Liver (tissue), 9 donors: Measurements from ENCODE around the gene FAM219A. TPM values are rescaled to one million over a fixed set of nuclear protein-coding genes. Genes with fewer than 3 reads are reported as not detected.

Source experiments
- DNase-seq: peaks from one replicate; pipeline ENCODE4 v3.0.0-alpha.2; 2017; ENCODE audit warnings: low spot score
- H3K27ac ChIP-seq, 2 donors: one replicate each; pipeline ENCODE4 v1.7.0; 2013; ENCODE audit warnings: inconsistent platforms in 2 of 2, low read length in 2 of 2, control low read depth in 1 of 2, low read depth in 1 of 2, mild to moderate bottlenecking in 1 of 2
- H3K27me3 ChIP-seq, 4 donors: one replicate each; pipeline versions ENCODE4 v1.6.1 to v1.7.0; 2013; ENCODE audit warnings: low read length in 3 of 4, inconsistent platforms in 1 of 4, mild to moderate bottlenecking in 1 of 4, moderate library complexity in 1 of 4; ENCODE audit not compliant: control insufficient read depth in 4 of 4, insufficient read depth in 4 of 4
- H3K36me3 ChIP-seq, 4 donors: one replicate each; pipeline versions ENCODE4 v1.6.1 to v1.7.0; 2013; ENCODE audit warnings: low read length in 3 of 4, mild to moderate bottlenecking in 3 of 4, low read depth in 1 of 4, moderate library complexity in 1 of 4; ENCODE audit not compliant: control insufficient read depth in 4 of 4, insufficient read depth in 3 of 4
- H3K4me1 ChIP-seq, 4 donors: one replicate each; pipeline versions ENCODE4 v1.6.1 to v1.7.0; 2013; ENCODE audit warnings: low read length in 3 of 4, mild to moderate bottlenecking in 3 of 4, moderate library complexity in 1 of 4; ENCODE audit not compliant: control insufficient read depth in 4 of 4, insufficient read depth in 4 of 4
- H3K4me3 ChIP-seq, 3 donors: one replicate each; pipeline versions ENCODE4 v1.6.1 to v1.7.0; 2013; ENCODE audit warnings: low read length in 3 of 3, control low read depth in 1 of 3, low read depth in 1 of 3, mild to moderate bottlenecking in 1 of 3
- H3K9ac ChIP-seq, 2 donors: one replicate each; pipeline ENCODE4 v1.7.0; 2013; ENCODE audit warnings: low read length in 2 of 2, mild to moderate bottlenecking in 2 of 2, moderate library complexity in 2 of 2, control low read depth in 1 of 2, low read depth in 1 of 2
- H3K9me3 ChIP-seq, 4 donors: one replicate each; pipeline versions ENCODE4 v1.6.1 to v1.7.0; 2013; ENCODE audit warnings: low read length in 3 of 4; ENCODE audit not compliant: control insufficient read depth in 4 of 4
- ATF3 ChIP-seq: IDR thresholded peaks from 2 replicates; pipeline ENCODE4 v1.6.1; 2016; ENCODE audit warnings: antibody characterized with exemption
- FOXA1 ChIP-seq: IDR thresholded peaks from 2 replicates; pipeline ENCODE4 v1.6.1; 2016; ENCODE audit warnings: antibody characterized with exemption
- FOXA2 ChIP-seq: IDR thresholded peaks from 2 replicates; pipeline ENCODE4 v1.6.1; 2016; ENCODE audit warnings: antibody characterized with exemption
- GABPA ChIP-seq, 2 donors: IDR thresholded peaks in 1 of 2; conservative IDR thresholded peaks in 1 of 2; 2 replicates each; pipeline ENCODE4 v1.6.1; 2016; ENCODE audit warnings: antibody characterized with exemption in 2 of 2, mild to moderate bottlenecking in 1 of 2, moderate library complexity in 1 of 2
- HNF4A ChIP-seq, 2 donors: conservative IDR thresholded peaks; 2 replicates each; pipeline ENCODE4 v1.6.1; 2016; ENCODE audit warnings: antibody characterized with exemption in 2 of 2, mild to moderate bottlenecking in 2 of 2
- HNF4G ChIP-seq: IDR thresholded peaks from 2 replicates; pipeline ENCODE4 v1.6.1; 2016; ENCODE audit warnings: antibody characterized with exemption
- JUND ChIP-seq, 2 donors: IDR thresholded peaks; 2 replicates each; pipeline ENCODE4 v1.6.1; 2016; ENCODE audit warnings: antibody characterized with exemption in 2 of 2
- NR2F2 ChIP-seq: IDR thresholded peaks from 2 replicates; pipeline ENCODE4 v1.6.1; 2016; ENCODE audit warnings: antibody characterized with exemption
- RAD21 ChIP-seq, 2 donors: IDR thresholded peaks; 2 replicates each; pipeline ENCODE4 v1.6.1; 2016; ENCODE audit warnings: antibody characterized with exemption in 2 of 2, mild to moderate bottlenecking in 2 of 2
- REST ChIP-seq: IDR thresholded peaks from 2 replicates; pipeline ENCODE4 v1.6.1; 2016; ENCODE audit warnings: antibody characterized with exemption, mild to moderate bottlenecking
- RXRA ChIP-seq, 2 donors: IDR thresholded peaks; 2 replicates each; pipeline ENCODE4 v1.6.1; 2017 to 2018; ENCODE audit warnings: antibody characterized with exemption in 2 of 2, mild to moderate bottlenecking in 1 of 2
- SP1 ChIP-seq: IDR thresholded peaks from 2 replicates; pipeline ENCODE4 v1.6.1; 2018; ENCODE audit warnings: antibody characterized with exemption, mild to moderate bottlenecking
- TAF1 ChIP-seq: conservative IDR thresholded peaks from 2 replicates; pipeline ENCODE4 v1.6.1; 2016; ENCODE audit warnings: antibody characterized with exemption, mild to moderate bottlenecking
- YY1 ChIP-seq: IDR thresholded peaks from 2 replicates; pipeline ENCODE4 v1.6.1; 2016; ENCODE audit warnings: antibody characterized with exemption, mild to moderate bottlenecking
- ZBTB33 ChIP-seq: IDR thresholded peaks from 2 replicates; pipeline ENCODE4 v1.6.1; 2016; ENCODE audit warnings: antibody characterized with exemption
- WGBS: extraction: QIAGEN DNeasy Blood & Tissue Kit; methylation state at CpG from one replicate; pipeline ENCODE4 v1.1.7; 2013; 5-methylcytosine and 5-hydroxymethylcytosine counted together
- polyA plus RNA-seq, 2 donors: library from polyadenylated mRNA; stranded (reverse) in 1 of 2; unstranded in 1 of 2; fragments of 200-250 nt in 1 of 2; fragments of >200 nt in 1 of 2; fragmentation: Nextera tagmentation in 1 of 2; extraction: Ambion mirVana in 1 of 2; gene quantifications; one replicate each; pipeline versions ENCODE4 v1.2.1 to v1.2.3, GENCODE V29; 2013 to 2015
- total RNA-seq, 2 donors: library from RNA; depleted of rRNA; stranded (reverse); fragments of >200 nt; gene quantifications; one replicate each; pipeline ENCODE4 v1.2.3, GENCODE V29; 2014
- TF ChIP-seq, protein P1 (sequence below): IDR thresholded peaks from 2 replicates; pipeline ENCODE4 v1.6.1; 2016; ENCODE audit warnings: antibody characterized with exemption
- donor health status: healthy.
- donor health status: healthy.
- donor health status: healthy.
- donor health status: healthy.
- donor health status: healthy.

Gene FAM219A
- total and polyA plus RNA-seq, 4 donors: 1.6 to 3.6 (median 2.4) TPM

GRCh38 chr9:34443533-34443932 is 14.8 kb downstream of the FAM219A start:
- 31% methylated on average over 2 of the region's 2 CpGs for WGBS
- TF ChIP-seq, protein P1, sequence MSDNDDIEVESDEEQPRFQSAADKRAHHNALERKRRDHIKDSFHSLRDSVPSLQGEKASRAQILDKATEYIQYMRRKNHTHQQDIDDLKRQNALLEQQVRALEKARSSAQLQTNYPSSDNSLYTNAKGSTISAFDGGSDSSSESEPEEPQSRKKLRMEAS: no peak
- no peak for TF ChIP-seq TAF1
- peak in 1 of 2 donors; percentile 21 for TF ChIP-seq HNF4A (conservative IDR thresholded peaks at IDR 0.05)
- no peak for TF ChIP-seq YY1
- no peak for TF ChIP-seq REST
- no peak for TF ChIP-seq HNF4G
- TF ChIP-seq GABPA (IDR thresholded peaks at IDR 0.05 in 1 of 2, conservative IDR thresholded peaks at IDR 0.05 in 1 of 2): no peak
- no peak for DNase-seq

GRCh38 chr9:34442770-34443169 is 15.6 kb downstream of the FAM219A start:
- no peak for DNase-seq
- no peak overlapping the region for H3K9ac ChIP-seq
- TF ChIP-seq HNF4G (no peak), RAD21 (IDR thresholded peaks at IDR 0.05) (no peak), TAF1 (no peak), JUND (IDR thresholded peaks at IDR 0.05) (no peak), ZBTB33 (no peak), HNF4A (conservative IDR thresholded peaks at IDR 0.05) (no peak)
- TF ChIP-seq, protein P1: no peak
- peaks cover 0 to 3% (median 0%) of the 10 kb centered on the region in 4 donors for H3K36me3 ChIP-seq
- no peak overlapping the region for H3K4me3 ChIP-seq
- H3K27ac ChIP-seq: no peak overlapping the region
- H3K27me3 ChIP-seq: no peaks in the 10 kb centered on the region
- no peaks in the 10 kb centered on the region for H3K9me3 ChIP-seq
- WGBS: 98% methylated on average over 1 of the region's 1 CpG
- peaks cover 3 to 6% (median 5%) of the 10 kb centered on the region in 4 donors for H3K4me1 ChIP-seq

More at GRCh38 chr9:34443533-34443932, 14.8 kb downstream of the FAM219A start:
- no peaks in the 10 kb centered on the region for H3K27me3 ChIP-seq
- no peak overlapping the region for H3K4me3 ChIP-seq
- H3K9me3 ChIP-seq: no peaks in the 10 kb centered on the region
- no peaks in the 10 kb centered on the region for H3K36me3 ChIP-seq
- no peak overlapping the region for H3K27ac ChIP-seq
- no peak overlapping the region for H3K9ac ChIP-seq
- peaks cover 3 to 6% (median 5%) of the 10 kb centered on the region in 4 donors for H3K4me1 ChIP-seq

DNA sequence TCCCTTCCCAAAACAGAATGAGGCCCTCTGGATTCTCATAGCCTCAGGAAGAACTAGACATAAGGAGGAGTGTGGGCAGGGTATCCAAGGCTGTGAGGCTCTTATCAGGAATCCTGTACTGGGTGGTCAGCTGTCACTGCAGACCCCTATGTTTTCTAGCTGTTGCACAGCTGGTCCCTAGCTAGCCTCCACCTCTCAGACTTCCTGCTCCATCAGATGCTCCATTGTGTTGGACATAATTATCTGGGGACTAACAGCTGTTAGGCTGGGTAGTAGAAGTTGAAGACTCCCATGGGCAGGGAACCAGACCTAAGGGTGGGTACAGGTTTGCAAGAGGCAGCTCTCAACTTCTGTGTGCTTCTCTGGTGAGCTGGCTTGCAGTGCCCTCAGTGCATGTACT is 18.4 kb downstream of the FAM219A start:
- Histone ChIP-seq H3K36me3 (peaks cover 0 to 3% (median 0%) of the 10 kb centered on the region in 4 donors), H3K27ac (no peak overlapping the region), H3K27me3 (no peaks in the 10 kb centered on the region), H3K9ac (no peak overlapping the region), H3K4me1 (peaks cover 3 to 6% (median 5%) of the 10 kb centered on the region in 4 donors), H3K9me3 (no peaks in the 10 kb centered on the region), H3K4me3 (no peak overlapping the region)
- TF ChIP-seq TAF1: no peak
- TF ChIP-seq NR2F2: no peak
- TF ChIP-seq ZBTB33: no peak
- TF ChIP-seq HNF4G: no peak
- no peak for TF ChIP-seq ATF3
- no peak for TF ChIP-seq HNF4A (conservative IDR thresholded peaks at IDR 0.05)
- TF ChIP-seq YY1: no peak
- TF ChIP-seq, protein P1: no peak
- no peak for TF ChIP-seq RXRA (IDR thresholded peaks at IDR 0.05)
- no peak for TF ChIP-seq RAD21 (IDR thresholded peaks at IDR 0.05)
- TF ChIP-seq FOXA1: no peak
- no peak for TF ChIP-seq GABPA (IDR thresholded peaks at IDR 0.05 in 1 of 2, conservative IDR thresholded peaks at IDR 0.05 in 1 of 2)
- no peak for TF ChIP-seq SP1
- no peak for TF ChIP-seq FOXA2
- DNase-seq: no peak
